Endothelial cell of umbilical vein (primary cell): ENCODE measurements around the gene THBS1. TPM values are rescaled to one million over a fixed set of nuclear protein-coding genes. Genes with fewer than 3 reads are reported as not detected.

Source experiments
- BruUV-seq: library from RNA; stranded (reverse); fragments of 400-500 nt; replicated peaks from 2 replicates; lab custom pipeline; 2021; lab: Mats Ljungman, UMichigan
- CTCF ChIA-PET: fragments of 300-600, 350-600 bp; sonication (Branson Sonifier 250); formaldehyde crosslinking; loops from one replicate; lab custom pipeline; 2021; ENCODE audit warnings: antibody characterized with exemption, inconsistent platforms; lab: Charles Lee
- POLR2A ChIA-PET: fragments of 300-600, 350-600 bp; sonication (Branson Sonifier 250); formaldehyde crosslinking; loops from one replicate; lab custom pipeline; 2021; ENCODE audit warnings: antibody characterized with exemption, inconsistent platforms; lab: Charles Lee
- DNase-seq: peaks from one replicate; pipeline ENCODE4 v3.0.0-alpha.2; 2011; ENCODE audit warnings: low read depth, low spot score
- FAIRE-seq: peaks from 2 replicates; lab custom pipeline; 2011; peaks lifted over from hg19 to GRCh38; lab: Jason Lieb, UNC
- H2AFZ ChIP-seq: 2 replicates; pipeline ENCODE4 v1.6.0; 2012; ENCODE audit warnings: low read depth, low read length, control low read depth, inconsistent platforms
- H3K27ac ChIP-seq: 2 replicates; pipeline ENCODE4 v1.5.1; 2011; ENCODE audit warnings: low read depth, mild to moderate bottlenecking, control low read depth, low read length, moderate library complexity; ENCODE audit not compliant: insufficient read depth
- H3K27me3 ChIP-seq, 2 experiments: 2 replicates each; pipeline versions ENCODE4 v1.6.0 to v1.6.1; 2011; ENCODE audit warnings: low read length in 2 of 2, mixed read lengths in 1 of 2; ENCODE audit not compliant: control insufficient read depth in 2 of 2, insufficient read depth in 2 of 2
- H3K36me3 ChIP-seq, 2 experiments: 2 replicates in 1 of 2; 3 replicates in 1 of 2; pipeline ENCODE4 v1.5.1; 2011; ENCODE audit warnings: low read length in 2 of 2, mild to moderate bottlenecking in 1 of 2, moderate library complexity in 1 of 2; ENCODE audit not compliant: control insufficient read depth in 2 of 2, insufficient read depth in 2 of 2; ENCODE audit errors: extremely low read depth in 1 of 2
- H3K4me1 ChIP-seq: 3 replicates; pipeline ENCODE4 v1.5.1; 2011; ENCODE audit warnings: mild to moderate bottlenecking, low read length; ENCODE audit not compliant: control insufficient read depth, insufficient read depth; ENCODE audit errors: extremely low read depth
- H3K4me2 ChIP-seq: 2 replicates; pipeline ENCODE4 v1.6.1; 2011; ENCODE audit warnings: low read length, control low read depth, mixed read lengths; ENCODE audit not compliant: insufficient read depth
- H3K4me3 ChIP-seq, 3 experiments: fragments of 200-600 bp in 1 of 3; sonication (generic), shearing (Covaris generic) in 1 of 3; replicated peaks in 1 of 3; 2 replicates each; pipeline ENCODE4 v1.5.1; 2011 to 2016; ENCODE audit warnings: control low read depth in 3 of 3, low read length in 3 of 3, mild to moderate bottlenecking in 2 of 3, inconsistent platforms in 1 of 3, low read depth in 1 of 3, moderate library complexity in 1 of 3; ENCODE audit not compliant: insufficient read depth in 1 of 3
- H3K79me2 ChIP-seq: 2 replicates; pipeline ENCODE4 v1.6.0; 2012; ENCODE audit warnings: low read length, inconsistent platforms; ENCODE audit not compliant: control insufficient read depth, insufficient read depth
- H3K9ac ChIP-seq: replicated peaks from 2 replicates; pipeline ENCODE3; 2011; ENCODE audit warnings: low read length, control low read depth; ENCODE audit not compliant: insufficient read depth; ENCODE audit errors: extremely low read depth
- H3K9me1 ChIP-seq: replicated peaks from 3 replicates; pipeline ENCODE4 v1.6.0; 2011; ENCODE audit warnings: mild to moderate bottlenecking, low read length; ENCODE audit not compliant: control insufficient read depth, insufficient read depth; ENCODE audit errors: extremely low read depth
- H3K9me3 ChIP-seq: replicated peaks from 2 replicates; pipeline ENCODE4 v1.5.1; 2012; ENCODE audit warnings: low read length, inconsistent platforms; ENCODE audit not compliant: control insufficient read depth, insufficient read depth
- H4K20me1 ChIP-seq: replicated peaks from 2 replicates; pipeline ENCODE3; 2011; ENCODE audit warnings: mild to moderate bottlenecking, low read length; ENCODE audit not compliant: control insufficient read depth, insufficient read depth; ENCODE audit errors: extremely low read depth
- EZH2 ChIP-seq: IDR thresholded peaks from 2 replicates; pipeline ENCODE4 v1.6.1; 2012; ENCODE audit warnings: borderline replicate concordance, low read depth, mild to moderate bottlenecking, moderate library complexity, low read length, inconsistent platforms; ENCODE audit not compliant: severe bottlenecking
- FOS ChIP-seq: IDR thresholded peaks from 2 replicates; pipeline ENCODE4 v1.6.1; 2011; ENCODE audit warnings: mild to moderate bottlenecking, low read length, moderate library complexity, borderline replicate concordance; ENCODE audit not compliant: insufficient read depth
- GATA2 ChIP-seq: IDR thresholded peaks from 2 replicates; pipeline ENCODE4 v1.7.0; 2011; ENCODE audit warnings: low read depth, mild to moderate bottlenecking, moderate library complexity, mixed read lengths, low read length; ENCODE audit not compliant: insufficient read length, insufficient read depth
- JUN ChIP-seq: IDR thresholded peaks from 2 replicates; pipeline ENCODE4 v1.6.1; 2011; ENCODE audit warnings: borderline replicate concordance, low read depth; ENCODE audit not compliant: insufficient read length, insufficient read depth
- MYC ChIP-seq: IDR thresholded peaks from one replicate; pipeline ENCODE4 v1.6.1; 2011; ENCODE audit warnings: mild to moderate bottlenecking, low read depth, low read length
- POLR2A ChIP-seq: IDR thresholded peaks from 2 replicates; pipeline ENCODE4 v1.6.1; 2012; ENCODE audit warnings: low read depth, mild to moderate bottlenecking, control low read depth, low read length
- POLR2AphosphoS5 ChIP-seq: IDR thresholded peaks from 2 replicates; pipeline ENCODE4 v1.6.1; 2012; ENCODE audit warnings: low read depth, mild to moderate bottlenecking, control low read depth, low read length, moderate library complexity; ENCODE audit not compliant: insufficient read depth
- dilution Hi-C: fragments of 300-500 bp; cut with MboI; formaldehyde crosslinking; loops from one replicate; pipeline ENCODE4 v1.15.0; 2019; ENCODE audit warnings: low sequenced_read_pairs; ENCODE audit not compliant: extremely low pct_ligation_motif_present
- intact Hi-C: fragments of 100-400 bp; cut with micrococcal nuclease; formaldehyde crosslinking; loops from one replicate; pipeline ENCODE4 v1.10.0; 2022
- polyA plus RNA-seq, 4 experiments: library from polyadenylated mRNA; depleted of rRNA in 3 of 4; stranded (reverse) in 3 of 4; unstranded in 1 of 4; fragments of >200 nt; gene quantifications; 2 replicates each; pipeline versions ENCODE4 v1.2.1 to v1.2.3, GENCODE V29; 2011 to 2012; ENCODE audit warnings: missing spikeins in 1 of 4
- total RNA-seq: library from RNA; stranded (reverse); gene quantifications from 2 replicates; pipeline ENCODE4 v1.2.3, GENCODE V29; 2021
- TF ChIP-seq, protein P1 (sequence below), 2 donors: IDR thresholded peaks; 1 replicate in 1 of 2; 2 replicates in 1 of 2; pipeline ENCODE4 v1.5.1; 2011; ENCODE audit warnings: low read length in 2 of 2, mild to moderate bottlenecking in 2 of 2, moderate library complexity in 2 of 2, control low read depth in 1 of 2, inconsistent platforms in 1 of 2, low read depth in 1 of 2; ENCODE audit not compliant: insufficient read depth in 1 of 2; ENCODE audit errors: extremely low read depth in 1 of 2
- TF ChIP-seq, protein P2 (sequence below): IDR thresholded peaks from 2 replicates; pipeline ENCODE4 v1.6.1; 2011; ENCODE audit not compliant: insufficient read depth, insufficient read length

Gene THBS1
- total and polyA plus RNA-seq, 2 donors (not counting 3 experiments of a cell fraction or from before 2014, with no cell fraction given) = 6,293 to 8,883 TPM

DNA sequence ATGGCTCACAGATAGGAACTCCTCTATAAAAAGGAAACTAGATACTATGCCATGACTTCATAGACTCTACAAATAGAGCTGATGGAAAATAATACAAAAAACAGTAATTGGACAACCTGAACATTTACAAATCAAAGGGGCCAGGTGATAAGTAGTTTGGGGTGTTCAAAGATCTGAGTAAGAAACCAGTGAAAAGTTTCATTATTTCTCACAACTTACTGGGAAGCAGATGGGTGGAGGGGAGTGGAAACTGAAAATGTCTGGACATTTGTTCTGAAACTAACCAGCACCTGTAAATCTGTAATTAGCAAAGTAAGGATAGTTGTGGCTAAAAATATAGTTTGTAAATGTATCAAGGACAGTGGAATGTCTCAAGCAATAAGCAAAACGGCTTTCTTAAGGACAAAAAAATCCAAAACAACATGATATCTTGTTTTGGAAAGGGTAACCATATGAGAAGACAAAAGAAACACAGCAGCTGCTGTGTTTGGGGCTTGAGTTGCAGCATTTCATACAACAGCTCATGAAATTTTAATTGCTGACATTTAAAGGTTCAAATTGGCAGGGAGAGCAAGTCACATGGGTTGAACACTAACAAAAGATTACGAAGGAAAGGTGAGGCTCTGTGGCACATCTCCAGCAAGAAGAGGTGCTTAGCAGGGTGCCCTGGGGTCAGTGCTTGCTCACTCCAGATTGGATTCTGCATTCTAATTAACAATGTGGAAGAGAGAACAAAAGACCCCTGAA is 26.8 kb upstream of the THBS1 start:
- TF ChIP-seq JUN = no peak
- TF ChIP-seq MYC = no peak
- no peak for TF ChIP-seq POLR2A
- no peak for TF ChIP-seq EZH2
- TF ChIP-seq, protein P1, sequence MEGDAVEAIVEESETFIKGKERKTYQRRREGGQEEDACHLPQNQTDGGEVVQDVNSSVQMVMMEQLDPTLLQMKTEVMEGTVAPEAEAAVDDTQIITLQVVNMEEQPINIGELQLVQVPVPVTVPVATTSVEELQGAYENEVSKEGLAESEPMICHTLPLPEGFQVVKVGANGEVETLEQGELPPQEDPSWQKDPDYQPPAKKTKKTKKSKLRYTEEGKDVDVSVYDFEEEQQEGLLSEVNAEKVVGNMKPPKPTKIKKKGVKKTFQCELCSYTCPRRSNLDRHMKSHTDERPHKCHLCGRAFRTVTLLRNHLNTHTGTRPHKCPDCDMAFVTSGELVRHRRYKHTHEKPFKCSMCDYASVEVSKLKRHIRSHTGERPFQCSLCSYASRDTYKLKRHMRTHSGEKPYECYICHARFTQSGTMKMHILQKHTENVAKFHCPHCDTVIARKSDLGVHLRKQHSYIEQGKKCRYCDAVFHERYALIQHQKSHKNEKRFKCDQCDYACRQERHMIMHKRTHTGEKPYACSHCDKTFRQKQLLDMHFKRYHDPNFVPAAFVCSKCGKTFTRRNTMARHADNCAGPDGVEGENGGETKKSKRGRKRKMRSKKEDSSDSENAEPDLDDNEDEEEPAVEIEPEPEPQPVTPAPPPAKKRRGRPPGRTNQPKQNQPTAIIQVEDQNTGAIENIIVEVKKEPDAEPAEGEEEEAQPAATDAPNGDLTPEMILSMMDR (IDR thresholded peaks at IDR 0.05; ENCODE audit: extremely low read depth in 1 of 2, insufficient read depth in 1 of 2, low read depth in 1 of 2, low read length in 2 of 2) = no peak
- TF ChIP-seq FOS = no peak
- no peak for TF ChIP-seq POLR2AphosphoS5
- TF ChIP-seq GATA2 = no peak
- TF ChIP-seq, protein P2, sequence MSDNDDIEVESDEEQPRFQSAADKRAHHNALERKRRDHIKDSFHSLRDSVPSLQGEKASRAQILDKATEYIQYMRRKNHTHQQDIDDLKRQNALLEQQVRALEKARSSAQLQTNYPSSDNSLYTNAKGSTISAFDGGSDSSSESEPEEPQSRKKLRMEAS = no peak
- H3K4me3 ChIP-seq = no peak overlapping the region
- H3K36me3 ChIP-seq = no peaks in the 10 kb centered on the region
- dilution Hi-C loops (no loop called here), intact Hi-C loops (no loop called here)
- H3K4me2 ChIP-seq = no peak overlapping the region
- DNase-seq = no peak
- CTCF ChIA-PET = interaction anchor here (0.7 kb wide), 1 partner anchor 13 kb away, joined by 3 read pairs; no protein-coding TSS in a partner anchor
- H3K9me1 ChIP-seq = no peaks in the 10 kb centered on the region
- BruUV-seq = no TSS peak
- H3K9ac ChIP-seq = no peak overlapping the region
- H3K9me3 ChIP-seq = no peaks in the 10 kb centered on the region
- H3K4me1 ChIP-seq = no peaks in the 10 kb centered on the region
- no peaks in the 10 kb centered on the region for H4K20me1 ChIP-seq
- no peaks in the 10 kb centered on the region for H3K79me2 ChIP-seq
- no peaks in the 10 kb centered on the region for H3K27me3 ChIP-seq
- no peak overlapping the region for H2AFZ ChIP-seq
- no peak for FAIRE-seq
- POLR2A ChIA-PET = no interaction called here
- H3K27ac ChIP-seq = no peak overlapping the region
